Endothelial cell (in vitro differentiated cells): ENCODE results near the gene LRRC49. TPM values are rescaled to one million over a fixed set of nuclear protein-coding genes. Genes with fewer than 3 reads are reported as not detected.

Experiments
- DNase-seq: peaks from one replicate; pipeline ENCODE4 v3.0.0; 2021; ENCODE audit warnings: low spot score
- H3K27ac Mint-ChIP-seq: one replicate; pipeline ENCODE4 v1.8.0; 2021; ENCODE audit warnings: mixed read lengths, inconsistent platforms; ENCODE audit not compliant: unreplicated experiment
- H3K27me3 Mint-ChIP-seq: one replicate; pipeline ENCODE4 v1.8.0; 2021; ENCODE audit warnings: mild to moderate bottlenecking, moderate library complexity, mixed read lengths, inconsistent platforms; ENCODE audit not compliant: unreplicated experiment
- H3K36me3 Mint-ChIP-seq: one replicate; pipeline ENCODE4 v1.8.0; 2021; ENCODE audit warnings: mild to moderate bottlenecking, low read depth, mixed read lengths, inconsistent platforms; ENCODE audit not compliant: unreplicated experiment
- H3K4me1 Mint-ChIP-seq: one replicate; pipeline ENCODE4 v1.8.0; 2021; ENCODE audit warnings: mild to moderate bottlenecking, mixed read lengths, inconsistent platforms; ENCODE audit not compliant: unreplicated experiment
- H3K4me3 Mint-ChIP-seq: one replicate; pipeline ENCODE4 v1.8.0; 2021; ENCODE audit warnings: mild to moderate bottlenecking, mixed read lengths, inconsistent platforms; ENCODE audit not compliant: unreplicated experiment
- H3K9me3 Mint-ChIP-seq: one replicate; pipeline ENCODE4 v1.8.0; 2021; ENCODE audit warnings: mixed read lengths, inconsistent platforms; ENCODE audit not compliant: unreplicated experiment
- total RNA-seq: library from RNA; stranded (reverse); fragmentation: NEBNext Ultra II Directional; extraction: Animal tissue kit (Norgen Biotek cat#: 25700); gene quantifications from one replicate; pipeline ENCODE4 v1.2.1, GENCODE V29; 2021; ENCODE audit not compliant: unreplicated experiment
- TF ChIP-seq, protein P1 (sequence below): fragments of 200-600 bp; sonication (generic); IDR thresholded peaks from one replicate; pipeline ENCODE4 v1.5.0; 2021; ENCODE audit warnings: antibody characterized with exemption; ENCODE audit not compliant: unreplicated experiment

The LRRC49 gene
- total RNA-seq, 1 donor from 2014 or later, result 4.2 TPM

DNA sequence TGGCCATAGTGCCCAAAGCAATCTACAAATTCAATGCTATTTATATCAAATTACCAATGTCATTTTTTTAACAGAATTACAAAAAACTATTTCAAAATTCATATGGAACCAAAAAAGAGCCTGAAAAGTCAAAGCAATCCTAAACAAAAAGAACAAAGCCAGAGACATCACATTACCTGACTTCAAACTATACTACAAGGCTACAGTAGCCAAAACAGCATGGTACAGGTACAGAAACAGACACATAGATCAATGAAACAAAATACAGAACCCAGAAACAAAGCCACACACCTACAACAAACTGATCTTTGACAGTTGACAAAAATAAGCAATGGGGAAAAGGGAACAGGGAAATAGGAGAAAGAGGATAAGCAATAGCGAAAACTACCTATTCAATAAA, 196.1 kb downstream of the LRRC49 start:
- Mint-ChIP-seq H3K27me3 (no peaks in the 10 kb centered on the region), H3K36me3 (no peaks in the 10 kb centered on the region), H3K9me3 (no peaks in the 10 kb centered on the region), H3K27ac (no peak overlapping the region), H3K4me3 (no peak overlapping the region), H3K4me1 (no peaks in the 10 kb centered on the region)
- TF ChIP-seq, protein P1, sequence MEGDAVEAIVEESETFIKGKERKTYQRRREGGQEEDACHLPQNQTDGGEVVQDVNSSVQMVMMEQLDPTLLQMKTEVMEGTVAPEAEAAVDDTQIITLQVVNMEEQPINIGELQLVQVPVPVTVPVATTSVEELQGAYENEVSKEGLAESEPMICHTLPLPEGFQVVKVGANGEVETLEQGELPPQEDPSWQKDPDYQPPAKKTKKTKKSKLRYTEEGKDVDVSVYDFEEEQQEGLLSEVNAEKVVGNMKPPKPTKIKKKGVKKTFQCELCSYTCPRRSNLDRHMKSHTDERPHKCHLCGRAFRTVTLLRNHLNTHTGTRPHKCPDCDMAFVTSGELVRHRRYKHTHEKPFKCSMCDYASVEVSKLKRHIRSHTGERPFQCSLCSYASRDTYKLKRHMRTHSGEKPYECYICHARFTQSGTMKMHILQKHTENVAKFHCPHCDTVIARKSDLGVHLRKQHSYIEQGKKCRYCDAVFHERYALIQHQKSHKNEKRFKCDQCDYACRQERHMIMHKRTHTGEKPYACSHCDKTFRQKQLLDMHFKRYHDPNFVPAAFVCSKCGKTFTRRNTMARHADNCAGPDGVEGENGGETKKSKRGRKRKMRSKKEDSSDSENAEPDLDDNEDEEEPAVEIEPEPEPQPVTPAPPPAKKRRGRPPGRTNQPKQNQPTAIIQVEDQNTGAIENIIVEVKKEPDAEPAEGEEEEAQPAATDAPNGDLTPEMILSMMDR, result no peak
- DNase-seq, result no peak

DNA sequence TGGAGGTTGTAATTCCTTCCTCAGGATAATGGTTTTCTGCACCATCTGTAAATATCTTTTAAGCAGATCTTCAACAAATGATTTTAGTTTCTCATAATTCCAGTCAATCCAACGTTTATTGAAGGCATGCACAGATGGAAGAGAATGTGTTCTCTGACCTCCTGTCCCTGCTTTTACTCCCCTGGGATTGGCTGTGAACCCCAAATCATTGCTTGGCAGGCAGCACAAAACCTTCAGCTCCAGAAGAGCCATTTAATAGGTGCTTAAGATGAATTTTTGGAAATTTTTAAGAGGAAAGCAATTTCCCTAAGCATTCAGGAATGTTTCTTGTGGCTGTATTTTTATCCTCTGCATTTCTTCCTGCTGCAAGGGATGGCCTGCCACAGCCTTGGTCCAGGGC, 197.2 kb downstream of the LRRC49 start:
- TF ChIP-seq, protein P1, result no peak
- Mint-ChIP-seq H3K27me3 (no peaks in the 10 kb centered on the region), H3K9me3 (no peaks in the 10 kb centered on the region), H3K36me3 (no peaks in the 10 kb centered on the region), H3K4me3 (no peak overlapping the region), H3K4me1 (no peaks in the 10 kb centered on the region), H3K27ac (no peak overlapping the region)
- DNase-seq, result no peak

DNA sequence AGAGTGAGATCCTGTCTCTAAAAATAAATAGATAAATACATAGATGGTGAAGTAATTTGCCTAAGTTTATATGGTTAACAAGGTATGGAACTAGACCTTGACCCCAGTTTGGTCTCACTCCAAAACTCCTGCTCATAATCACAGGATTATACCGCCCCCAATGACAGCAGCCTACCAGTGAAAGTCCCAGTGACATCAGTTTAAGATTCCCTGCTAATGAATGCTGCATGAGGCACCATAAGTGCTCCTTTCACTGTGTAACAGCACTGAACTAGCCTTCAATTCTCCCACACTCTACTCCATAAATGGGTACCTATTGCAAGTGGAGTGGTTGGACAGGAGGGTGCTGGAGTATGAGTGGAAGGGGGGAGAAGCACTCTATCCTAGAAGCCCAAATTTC, 199.0 kb downstream of the LRRC49 start:
- no peak for DNase-seq
- TF ChIP-seq, protein P1, result no peak
- no peak overlapping the region for H3K27ac Mint-ChIP-seq
- no peaks in the 10 kb centered on the region for H3K36me3 Mint-ChIP-seq
- H3K4me3 Mint-ChIP-seq, result no peak overlapping the region
- no peaks in the 10 kb centered on the region for H3K27me3 Mint-ChIP-seq
- no peaks in the 10 kb centered on the region for H3K4me1 Mint-ChIP-seq
- no peaks in the 10 kb centered on the region for H3K9me3 Mint-ChIP-seq

DNA sequence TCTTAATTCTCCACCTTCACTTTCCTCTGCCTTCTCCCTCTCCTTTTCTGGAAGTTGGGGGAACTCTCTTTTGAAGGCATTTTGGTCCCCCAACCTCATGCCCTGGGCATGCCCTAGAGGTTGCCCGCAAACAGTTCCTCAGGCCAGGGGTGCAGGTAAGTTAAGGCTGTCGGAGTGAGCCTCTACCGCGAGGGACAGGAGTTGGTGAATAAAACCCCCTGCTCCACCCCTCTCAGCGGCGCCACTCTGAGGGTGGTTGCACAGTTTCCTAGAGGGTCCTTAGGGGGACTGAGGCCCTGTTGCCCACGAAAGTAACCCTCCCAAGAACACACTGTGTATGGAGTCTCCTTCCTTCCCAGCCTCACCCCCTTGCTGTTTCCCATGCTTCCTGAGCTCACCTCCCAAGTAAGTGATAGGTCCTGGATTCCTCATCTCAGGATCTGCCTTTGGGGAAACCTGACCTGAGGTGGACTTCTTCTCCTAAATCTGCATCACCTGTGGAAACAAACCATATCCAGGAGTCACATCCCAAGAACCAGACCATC, 199.5 kb downstream of the LRRC49 start:
- H3K9me3 Mint-ChIP-seq, result no peaks in the 10 kb centered on the region
- TF ChIP-seq, protein P1, result no peak
- H3K27me3 Mint-ChIP-seq, result no peaks in the 10 kb centered on the region
- no peak overlapping the region for H3K4me3 Mint-ChIP-seq
- H3K27ac Mint-ChIP-seq, result no peak overlapping the region
- no peaks in the 10 kb centered on the region for H3K36me3 Mint-ChIP-seq
- no peak for DNase-seq
- no peaks in the 10 kb centered on the region for H3K4me1 Mint-ChIP-seq

DNA sequence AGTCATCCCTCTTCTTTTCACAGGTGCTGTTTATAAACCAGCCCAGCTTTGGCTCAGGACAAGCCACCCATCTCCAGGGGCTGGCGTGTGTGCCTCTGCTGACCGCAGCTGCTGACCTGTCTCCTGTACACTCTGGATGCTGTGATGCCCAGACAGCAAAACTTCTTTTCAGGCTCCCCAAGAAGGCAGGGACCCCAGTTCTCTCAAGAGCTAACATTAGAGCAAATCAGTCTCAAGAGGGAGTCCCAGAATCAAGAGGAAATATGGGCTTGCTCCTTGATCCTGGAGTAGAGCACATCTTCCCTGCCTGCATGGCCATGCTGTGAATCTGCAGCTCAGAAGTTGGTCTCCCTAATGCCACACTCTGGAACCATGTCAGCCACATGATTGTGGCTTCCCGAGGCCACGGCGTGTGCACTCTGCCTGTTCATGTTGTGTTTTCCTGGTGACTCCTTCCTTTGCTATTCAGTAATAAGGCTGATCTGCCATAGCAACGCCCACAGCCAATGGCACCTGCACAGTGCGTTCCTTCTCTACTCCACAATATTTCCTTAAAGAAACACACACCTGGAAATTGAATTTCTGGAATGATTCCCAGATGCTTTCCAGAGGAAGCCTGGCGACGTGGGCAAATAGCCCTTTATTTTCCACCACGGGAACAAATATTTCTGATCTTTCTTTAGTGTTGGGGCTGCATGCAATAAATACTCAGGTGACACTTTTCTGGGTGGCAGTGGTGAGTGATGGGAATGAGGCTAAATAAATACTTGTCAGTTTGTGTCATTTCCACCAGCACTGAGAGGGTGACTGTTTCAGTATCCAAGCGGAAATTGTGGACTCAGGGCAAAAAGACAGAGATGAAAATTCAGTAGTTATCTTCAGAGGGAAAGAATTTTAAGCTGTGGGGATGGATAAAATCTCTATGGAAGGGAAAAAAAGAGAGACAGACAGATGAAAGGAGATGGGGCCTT, 200.7 kb downstream of the LRRC49 start:
- H3K4me3 Mint-ChIP-seq, result no peak overlapping the region
- no peaks in the 10 kb centered on the region for H3K36me3 Mint-ChIP-seq
- H3K27ac Mint-ChIP-seq, result no peak overlapping the region
- no peak for DNase-seq
- no peaks in the 10 kb centered on the region for H3K4me1 Mint-ChIP-seq
- H3K27me3 Mint-ChIP-seq, result no peaks in the 10 kb centered on the region
- TF ChIP-seq, protein P1, result no peak
- H3K9me3 Mint-ChIP-seq, result no peaks in the 10 kb centered on the region
